Esophagus muscularis mucosa (tissue), 4 donors: ENCODE measurements around the gene MSI2.

ENCODE experiments used
- EP300 ChIP-seq: sonication (generic); formaldehyde crosslinking; IDR thresholded peaks from one replicate; pipeline ENCODE4 v1.6.1; 2017; ENCODE audit warnings: antibody characterized with exemption
- POLR2A ChIP-seq: fragments of 450-650 bp; IDR thresholded peaks from one replicate; pipeline ENCODE4 v1.6.1; 2017; ENCODE audit warnings: antibody characterized with exemption, moderate library complexity, mild to moderate bottlenecking, low read depth
- POLR2AphosphoS5 ChIP-seq, 2 donors: sonication (generic); formaldehyde crosslinking; IDR thresholded peaks; one replicate each; pipeline ENCODE4 v1.6.1; 2017; ENCODE audit warnings: antibody characterized with exemption in 2 of 2
- TF ChIP-seq, protein P1 (sequence below), 3 experiments: fragments of 200-600 bp in 2 of 3; fragments of 450-650 bp in 1 of 3; sonication (generic) in 2 of 3; IDR thresholded peaks; one replicate each; pipeline ENCODE4 v1.5.1; 2017 to 2019; ENCODE audit warnings: antibody characterized with exemption in 3 of 3, mild to moderate bottlenecking in 2 of 3, moderate library complexity in 1 of 3

DNA sequence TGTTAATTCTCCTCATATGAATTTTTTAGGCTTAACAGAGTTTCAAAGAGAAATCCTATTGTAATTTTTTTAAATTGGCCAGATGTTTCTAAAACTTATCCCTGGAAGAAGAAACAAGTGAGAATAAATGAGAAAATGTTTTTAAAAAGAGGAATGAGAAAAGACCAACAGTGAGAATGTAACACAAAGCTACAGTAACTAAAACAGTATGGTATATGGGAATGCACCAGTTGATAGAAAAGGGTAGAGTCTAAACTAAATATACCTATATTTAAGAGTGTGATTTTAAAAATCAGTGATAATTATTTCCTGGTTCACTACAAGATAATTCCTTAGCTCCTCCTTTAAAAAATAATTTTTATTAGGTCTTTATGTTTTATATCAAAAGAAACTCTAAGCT lies 360.9 kb downstream of the MSI2 start:
- TF ChIP-seq, protein P1, sequence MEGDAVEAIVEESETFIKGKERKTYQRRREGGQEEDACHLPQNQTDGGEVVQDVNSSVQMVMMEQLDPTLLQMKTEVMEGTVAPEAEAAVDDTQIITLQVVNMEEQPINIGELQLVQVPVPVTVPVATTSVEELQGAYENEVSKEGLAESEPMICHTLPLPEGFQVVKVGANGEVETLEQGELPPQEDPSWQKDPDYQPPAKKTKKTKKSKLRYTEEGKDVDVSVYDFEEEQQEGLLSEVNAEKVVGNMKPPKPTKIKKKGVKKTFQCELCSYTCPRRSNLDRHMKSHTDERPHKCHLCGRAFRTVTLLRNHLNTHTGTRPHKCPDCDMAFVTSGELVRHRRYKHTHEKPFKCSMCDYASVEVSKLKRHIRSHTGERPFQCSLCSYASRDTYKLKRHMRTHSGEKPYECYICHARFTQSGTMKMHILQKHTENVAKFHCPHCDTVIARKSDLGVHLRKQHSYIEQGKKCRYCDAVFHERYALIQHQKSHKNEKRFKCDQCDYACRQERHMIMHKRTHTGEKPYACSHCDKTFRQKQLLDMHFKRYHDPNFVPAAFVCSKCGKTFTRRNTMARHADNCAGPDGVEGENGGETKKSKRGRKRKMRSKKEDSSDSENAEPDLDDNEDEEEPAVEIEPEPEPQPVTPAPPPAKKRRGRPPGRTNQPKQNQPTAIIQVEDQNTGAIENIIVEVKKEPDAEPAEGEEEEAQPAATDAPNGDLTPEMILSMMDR (IDR thresholded peaks at IDR 0.05), result no peak
- TF ChIP-seq POLR2A, result no peak
- no peak for TF ChIP-seq POLR2AphosphoS5 (IDR thresholded peaks at IDR 0.05)
- TF ChIP-seq EP300, result no peak
